SK-N-SH (cell line): ENCODE measurements around the gene LYL1. TPM values are rescaled to one million over a fixed set of nuclear protein-coding genes. Genes with fewer than 3 reads are reported as not detected.

ENCODE experiments used
- CTCF ChIA-PET: fragments of 300-600, 350-600 bp; formaldehyde crosslinking; extraction: SDS; loops from one replicate; lab custom pipeline; 2021; lab: Yijun Ruan, JAX
- POLR2A ChIA-PET: fragments of 350-600 bp; sonication (Branson Sonifier 250); formaldehyde crosslinking; extraction: SDS; loops from one replicate; lab custom pipeline; 2020; ENCODE audit warnings: antibody characterized with exemption, inconsistent platforms; lab: Yijun Ruan, JAX
- DNase-seq: peaks from one replicate; pipeline ENCODE4 v3.0.0; 2012
- H2AFZ ChIP-seq: fragments of 200-600 bp; sonication (generic); 2 replicates; pipeline ENCODE4 v1.8.1; 2016; ENCODE audit warnings: antibody characterized with exemption, mild to moderate bottlenecking, low read depth
- H3F3A ChIP-seq: fragments of 200-600 bp; sonication (generic); replicated peaks from 2 replicates; pipeline ENCODE3; 2016; ENCODE audit warnings: antibody characterized with exemption, mild to moderate bottlenecking; ENCODE audit not compliant: insufficient read depth
- H3K27ac ChIP-seq, 2 experiments: fragments of 200-500 bp in 1 of 2; fragments of 200-600 bp in 1 of 2; sonication (Bioruptor generic) in 1 of 2; sonication (generic), shearing (Covaris generic) in 1 of 2; 2 replicates each; pipeline versions ENCODE4 v1.5.1 to v1.6.1; 2014 to 2016; ENCODE audit warnings: low read depth in 2 of 2, inconsistent platforms in 1 of 2, low read length in 1 of 2, mild to moderate bottlenecking in 1 of 2, mixed read lengths in 1 of 2
- H3K27me3 ChIP-seq: fragments of 200-600 bp; sonication (generic), shearing (Covaris generic); 2 replicates; pipeline ENCODE4 v1.6.1; 2016; ENCODE audit warnings: mixed run types; ENCODE audit not compliant: insufficient read depth
- H3K36me3 ChIP-seq, 2 experiments: fragments of 200-500 bp in 1 of 2; fragments of 200-600 bp in 1 of 2; sonication (Bioruptor generic) in 1 of 2; sonication (generic) in 1 of 2; replicated peaks in 1 of 2; 2 replicates each; pipeline versions ENCODE3 to v1.5.1; 2014 to 2016; ENCODE audit warnings: low read length in 1 of 2, mild to moderate bottlenecking in 1 of 2; ENCODE audit not compliant: insufficient read depth in 2 of 2, control insufficient read depth in 1 of 2
- H3K4me1 ChIP-seq, 2 experiments: fragments of 200-500 bp in 1 of 2; fragments of 200-600 bp in 1 of 2; sonication (Bioruptor generic) in 1 of 2; sonication (generic), shearing (Covaris generic) in 1 of 2; 2 replicates each; pipeline versions ENCODE4 v1.5.1 to v1.6.1; 2014 to 2016; ENCODE audit warnings: low read depth in 1 of 2, low read length in 1 of 2, mixed run types in 1 of 2; ENCODE audit not compliant: insufficient read depth in 2 of 2, control insufficient read depth in 1 of 2
- H3K4me2 ChIP-seq: fragments of 200-600 bp; sonication (generic), shearing (Covaris generic); 2 replicates; pipeline ENCODE4 v1.6.1; 2017; ENCODE audit warnings: mixed run types
- H3K4me3 ChIP-seq, 2 experiments: fragments of 200-500 bp in 1 of 2; fragments of 200-600 bp in 1 of 2; sonication (Bioruptor generic) in 1 of 2; sonication (generic), shearing (Covaris generic) in 1 of 2; 2 replicates each; pipeline versions ENCODE4 v1.5.1 to v1.8.1; 2014 to 2016; ENCODE audit warnings: low read depth in 2 of 2, inconsistent platforms in 1 of 2, low read length in 1 of 2, mild to moderate bottlenecking in 1 of 2, mixed read lengths in 1 of 2, moderate library complexity in 1 of 2
- H3K79me2 ChIP-seq: fragments of 200-600 bp; sonication (generic); 2 replicates; pipeline ENCODE4 v1.8.1; 2017; ENCODE audit warnings: mild to moderate bottlenecking; ENCODE audit not compliant: insufficient read depth
- H3K9ac ChIP-seq: fragments of 200-600 bp; sonication (generic); 2 replicates; pipeline ENCODE4 v1.6.1; 2017; ENCODE audit warnings: mixed run types
- H3K9me2 ChIP-seq: fragments of 200-600 bp; sonication (generic); 2 replicates; pipeline ENCODE4 v1.6.1; 2017; ENCODE audit warnings: mixed run types
- H3K9me3 ChIP-seq: fragments of 200-600 bp; sonication (generic); 2 replicates; pipeline ENCODE4 v1.6.1; 2017; ENCODE audit warnings: mixed run types, mild to moderate bottlenecking, moderate library complexity
- H4K20me1 ChIP-seq: fragments of 200-600 bp; sonication (generic); 2 replicates; pipeline ENCODE4 v1.6.1; 2017; ENCODE audit warnings: mild to moderate bottlenecking, mixed run types; ENCODE audit not compliant: insufficient read depth
- FOXJ3 ChIP-seq: sonication (generic); formaldehyde crosslinking; IDR thresholded peaks from 2 replicates; pipeline ENCODE4 v1.5.1; 2020; ENCODE audit warnings: mild to moderate bottlenecking, missing genetic modification reagents
- FOXM1 ChIP-seq: IDR thresholded peaks from 2 replicates; pipeline ENCODE4 v1.4.0; 2012; ENCODE audit warnings: low read depth, mild to moderate bottlenecking
- GABPA ChIP-seq: IDR thresholded peaks from 2 replicates; pipeline ENCODE4 v1.4.0; 2012; ENCODE audit warnings: low read depth, mild to moderate bottlenecking
- GATA2 ChIP-seq: sonication (generic); formaldehyde crosslinking; IDR thresholded peaks from 2 replicates; pipeline ENCODE4 v1.5.0; 2020; ENCODE audit warnings: mild to moderate bottlenecking, missing genetic modification reagents
- JUND ChIP-seq: IDR thresholded peaks from 2 replicates; pipeline ENCODE4 v1.4.0; 2012
- MAX ChIP-seq: IDR thresholded peaks from 2 replicates; pipeline ENCODE4 v1.4.0; 2012; ENCODE audit warnings: low read depth
- MEF2A ChIP-seq: IDR thresholded peaks from 2 replicates; pipeline ENCODE4 v1.4.0; 2012; ENCODE audit warnings: low read depth, borderline replicate concordance
- MXI1 ChIP-seq: IDR thresholded peaks from 2 replicates; pipeline ENCODE4 v1.6.1; 2012; ENCODE audit warnings: mild to moderate bottlenecking, low read depth, low read length, improper control_type of control experiment
- NRF1 ChIP-seq: IDR thresholded peaks from 2 replicates; pipeline ENCODE4 v1.6.1; 2012; ENCODE audit warnings: low read depth, mild to moderate bottlenecking, low read length
- SMC3 ChIP-seq: IDR thresholded peaks from 2 replicates; pipeline ENCODE4 v1.6.1; 2012; ENCODE audit warnings: low read depth, low read length, improper control_type of control experiment
- USF2 ChIP-seq: fragments of 150-350 bp; IDR thresholded peaks from 2 replicates; pipeline ENCODE4 v1.6.1; 2017; ENCODE audit warnings: antibody characterized with exemption, low read length, low read depth, borderline replicate concordance
- WGBS: methylation state at CpG from one replicate; pipeline ENCODE4 v1.1.6; 2017; ENCODE audit warnings: low lambda C conversion rate; 5-methylcytosine and 5-hydroxymethylcytosine counted together
- polyA plus RNA-seq, 3 experiments: library from polyadenylated mRNA; depleted of rRNA; stranded (reverse); fragments of >200 nt; gene quantifications; 2 replicates each; pipeline ENCODE4 v1.2.3, GENCODE V29; 2012
- TF ChIP-seq, protein P1 (sequence below): IDR thresholded peaks from 2 replicates; pipeline ENCODE4 v1.4.0; 2012; ENCODE audit warnings: low read depth, borderline replicate concordance

Gene LYL1
- polyA plus RNA-seq, 1 of the 3 experiments (the other 2 are of a cell fraction): 2.2 TPM

DNA sequence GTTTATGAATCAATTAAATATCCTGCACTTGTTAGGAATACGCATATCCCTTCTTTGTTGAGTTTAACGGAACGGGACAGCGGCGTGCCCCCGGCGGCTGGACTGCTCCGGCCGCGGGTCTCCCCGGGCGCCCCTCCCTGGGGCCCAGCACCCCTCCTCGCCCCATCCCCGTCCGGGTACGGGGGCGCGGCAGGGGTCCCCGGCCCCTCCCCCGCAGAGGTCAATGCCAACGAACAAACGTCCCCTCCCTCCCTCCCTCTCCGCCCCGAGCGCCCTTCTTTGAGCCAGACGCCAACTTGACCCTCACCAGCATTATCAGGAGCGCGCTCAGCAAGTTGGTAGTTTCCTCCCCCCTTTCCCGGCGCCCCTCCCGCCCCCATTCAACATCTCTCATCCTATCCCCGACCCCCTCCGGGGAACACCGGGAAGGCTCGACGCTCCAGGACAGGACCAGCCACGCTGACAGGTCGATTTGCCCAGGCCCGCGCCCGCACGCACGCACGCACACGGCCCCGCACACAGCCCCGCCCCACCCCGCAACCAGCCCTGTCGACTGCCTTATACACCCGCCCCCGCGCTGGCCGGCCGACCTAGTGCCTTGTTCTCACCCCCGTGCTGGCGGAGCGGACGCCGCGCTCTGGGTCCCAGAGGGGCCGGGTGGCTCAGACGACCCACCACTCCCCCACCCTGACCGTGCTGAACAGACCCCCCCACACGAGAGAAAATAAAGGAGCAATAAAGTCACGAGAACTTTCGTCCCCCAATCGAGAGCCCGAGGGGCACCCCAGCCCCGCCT lies 5.0 kb downstream of the LYL1 start:
- no peak overlapping the region for H3K9ac ChIP-seq
- no peak overlapping the region for H3K27ac ChIP-seq
- H3K79me2 ChIP-seq: peaks cover 12% of the 10 kb centered on the region; the same call in 1 of the 2 replicates
- no peaks in the 10 kb centered on the region for H3K9me3 ChIP-seq
- H3K4me2 ChIP-seq: no peak overlapping the region
- H2AFZ ChIP-seq: no peak overlapping the region
- peaks cover 0 to 16% of the 10 kb centered on the region in 2 experiments for H3K36me3 ChIP-seq
- H3K9me2 ChIP-seq: no peaks in the 10 kb centered on the region
- no peak for TF ChIP-seq GABPA
- TF ChIP-seq FOXM1: no peak
- no peak for TF ChIP-seq USF2
- TF ChIP-seq GATA2 (CRISPR knock-in tag): no peak
- TF ChIP-seq, protein P1, sequence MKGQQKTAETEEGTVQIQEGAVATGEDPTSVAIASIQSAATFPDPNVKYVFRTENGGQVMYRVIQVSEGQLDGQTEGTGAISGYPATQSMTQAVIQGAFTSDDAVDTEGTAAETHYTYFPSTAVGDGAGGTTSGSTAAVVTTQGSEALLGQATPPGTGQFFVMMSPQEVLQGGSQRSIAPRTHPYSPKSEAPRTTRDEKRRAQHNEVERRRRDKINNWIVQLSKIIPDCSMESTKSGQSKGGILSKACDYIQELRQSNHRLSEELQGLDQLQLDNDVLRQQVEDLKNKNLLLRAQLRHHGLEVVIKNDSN: no peak
- no peak for TF ChIP-seq JUND
- TF ChIP-seq MXI1: no peak
- CTCF ChIA-PET: interaction anchor here (9.2 kb wide), 2 partner anchors 30 to 123 kb away, joined by 506 to 603 read pairs; partner anchors contain the start of gene DAND5
- POLR2A ChIA-PET: interaction anchor here (1.0 kb wide), 1 partner anchor 120 kb away, joined by 3 read pairs; no protein-coding TSS in a partner anchor
- no peaks in the 10 kb centered on the region for H3K27me3 ChIP-seq
- no peaks in the 10 kb centered on the region for H4K20me1 ChIP-seq
- no peaks in the 10 kb centered on the region for H3F3A ChIP-seq
- 87% methylated on average over 51 of the region's 69 CpGs for WGBS
- H3K4me3 ChIP-seq: no peak overlapping the region
- DNase-seq: no peak
- H3K4me1 ChIP-seq: peaks cover 0 to 52% of the 10 kb centered on the region in 2 experiments; a peak in 3 of 4 replicates

DNA sequence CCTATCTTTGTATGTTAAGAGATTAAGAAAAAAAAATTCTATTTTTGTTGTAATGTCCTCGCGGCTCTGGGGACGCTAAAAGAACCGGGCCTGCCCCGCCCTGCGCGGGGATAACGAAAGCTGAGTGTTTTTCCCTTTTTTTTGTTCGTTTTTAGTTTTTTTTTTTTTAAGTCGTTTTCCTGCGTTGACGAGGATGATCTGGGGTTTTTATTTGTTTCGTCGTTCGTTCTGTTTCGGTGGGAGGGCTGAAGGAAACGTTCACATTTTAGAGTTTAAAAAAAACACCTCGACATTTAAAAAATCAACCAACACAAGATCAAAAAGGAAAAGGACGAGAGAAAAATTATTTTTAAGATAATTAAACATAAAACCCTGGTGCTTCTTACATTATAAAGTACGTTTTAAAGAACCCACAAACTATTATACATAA lies 5.6 kb downstream of the LYL1 start:
- Histone ChIP-seq H3K27ac (no peak overlapping the region; a peak in 1 of 4 replicates), H3K9me3 (no peaks in the 10 kb centered on the region), H3K9me2 (no peaks in the 10 kb centered on the region), H3K4me3 (no peak overlapping the region), H3K4me2 (no peak overlapping the region)
- 92% methylated on average over 20 of the region's 20 CpGs for WGBS
- POLR2A ChIA-PET: interaction anchor here (1.0 to 1.3 kb wide), 3 partner anchors 55 to 128 kb away, joined by 3 to 5 read pairs (median 5); partner anchors contain the start of gene DAND5
- DNase-seq: no peak
- TF ChIP-seq FOXJ3: no peak
- TF ChIP-seq SMC3: no peak
- no peak for TF ChIP-seq MAX
- no peak for TF ChIP-seq MEF2A
- no peak for TF ChIP-seq NRF1
- TF ChIP-seq, all 33 proteins: peak for 0
- Histone ChIP-seq H3K79me2 (peaks cover 7% of the 10 kb centered on the region; the same call in 1 of the 2 replicates), H3K36me3 (peaks cover 0 to 16% of the 10 kb centered on the region in 2 experiments), H3K27me3 (no peaks in the 10 kb centered on the region), H3F3A (no peaks in the 10 kb centered on the region), H2AFZ (no peak overlapping the region), H3K9ac (no peak overlapping the region), H4K20me1 (no peaks in the 10 kb centered on the region), H3K4me1 (peaks cover 0 to 54% of the 10 kb centered on the region in 2 experiments; a peak in 3 of 4 replicates)
- CTCF ChIA-PET: interaction anchor here (1.6 to 9.2 kb wide), 4 partner anchors 7 to 166 kb away, joined by 4 to 603 read pairs (median 291); partner anchors contain the start of genes DAND5 and LYL1
